DOHH2 (cell line): ENCODE data around the gene PLCD4.

Experiments
- EZH2phosphoT487 ChIP-seq: fragments of 200-600 bp; sonication (generic); IDR thresholded peaks from 2 replicates; pipeline ENCODE4 v1.6.1; 2017; ENCODE audit warnings: borderline replicate concordance, mild to moderate bottlenecking, antibody characterized with exemption, low read length, moderate library complexity, mixed read lengths
- TF ChIP-seq, protein P1 (sequence below): fragments of 200-600 bp; sonication (generic); IDR thresholded peaks from one replicate; pipeline ENCODE4 v1.5.1; 2014; ENCODE audit warnings: antibody characterized with exemption, mild to moderate bottlenecking, low read depth, low read length; ENCODE audit not compliant: poor library complexity, severe bottlenecking

DNA sequence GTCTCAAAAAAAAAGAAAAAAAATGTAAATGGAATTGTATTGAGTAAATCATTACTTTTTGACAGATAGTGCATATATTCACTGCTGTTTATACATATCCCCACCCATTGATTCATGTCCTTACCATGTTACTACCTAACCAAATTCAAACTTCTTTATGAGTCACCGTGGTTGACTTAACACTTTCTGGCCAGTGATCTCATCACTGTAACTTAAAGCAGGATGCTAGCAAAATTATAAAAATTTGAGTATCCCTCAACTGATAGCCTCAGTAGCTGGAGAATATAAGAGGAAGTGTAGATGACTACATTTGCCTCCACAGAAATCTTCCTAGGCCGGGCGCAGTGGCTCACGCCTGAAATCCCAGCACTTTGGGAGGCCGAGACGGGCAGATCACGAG is 25.6 kb upstream of the PLCD4 start:
- TF ChIP-seq, protein P1, sequence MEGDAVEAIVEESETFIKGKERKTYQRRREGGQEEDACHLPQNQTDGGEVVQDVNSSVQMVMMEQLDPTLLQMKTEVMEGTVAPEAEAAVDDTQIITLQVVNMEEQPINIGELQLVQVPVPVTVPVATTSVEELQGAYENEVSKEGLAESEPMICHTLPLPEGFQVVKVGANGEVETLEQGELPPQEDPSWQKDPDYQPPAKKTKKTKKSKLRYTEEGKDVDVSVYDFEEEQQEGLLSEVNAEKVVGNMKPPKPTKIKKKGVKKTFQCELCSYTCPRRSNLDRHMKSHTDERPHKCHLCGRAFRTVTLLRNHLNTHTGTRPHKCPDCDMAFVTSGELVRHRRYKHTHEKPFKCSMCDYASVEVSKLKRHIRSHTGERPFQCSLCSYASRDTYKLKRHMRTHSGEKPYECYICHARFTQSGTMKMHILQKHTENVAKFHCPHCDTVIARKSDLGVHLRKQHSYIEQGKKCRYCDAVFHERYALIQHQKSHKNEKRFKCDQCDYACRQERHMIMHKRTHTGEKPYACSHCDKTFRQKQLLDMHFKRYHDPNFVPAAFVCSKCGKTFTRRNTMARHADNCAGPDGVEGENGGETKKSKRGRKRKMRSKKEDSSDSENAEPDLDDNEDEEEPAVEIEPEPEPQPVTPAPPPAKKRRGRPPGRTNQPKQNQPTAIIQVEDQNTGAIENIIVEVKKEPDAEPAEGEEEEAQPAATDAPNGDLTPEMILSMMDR, result no peak
- no peak for TF ChIP-seq EZH2phosphoT487
